Glomerular visceral epithelial cell (primary cell): ENCODE data around the gene FAM193B.

Experiments used
- DNase-seq: peaks from one replicate; pipeline ENCODE4 v3.0.0-alpha.2; 2016; ENCODE audit errors: extremely low spot score

Gene FAM193B

DNA sequence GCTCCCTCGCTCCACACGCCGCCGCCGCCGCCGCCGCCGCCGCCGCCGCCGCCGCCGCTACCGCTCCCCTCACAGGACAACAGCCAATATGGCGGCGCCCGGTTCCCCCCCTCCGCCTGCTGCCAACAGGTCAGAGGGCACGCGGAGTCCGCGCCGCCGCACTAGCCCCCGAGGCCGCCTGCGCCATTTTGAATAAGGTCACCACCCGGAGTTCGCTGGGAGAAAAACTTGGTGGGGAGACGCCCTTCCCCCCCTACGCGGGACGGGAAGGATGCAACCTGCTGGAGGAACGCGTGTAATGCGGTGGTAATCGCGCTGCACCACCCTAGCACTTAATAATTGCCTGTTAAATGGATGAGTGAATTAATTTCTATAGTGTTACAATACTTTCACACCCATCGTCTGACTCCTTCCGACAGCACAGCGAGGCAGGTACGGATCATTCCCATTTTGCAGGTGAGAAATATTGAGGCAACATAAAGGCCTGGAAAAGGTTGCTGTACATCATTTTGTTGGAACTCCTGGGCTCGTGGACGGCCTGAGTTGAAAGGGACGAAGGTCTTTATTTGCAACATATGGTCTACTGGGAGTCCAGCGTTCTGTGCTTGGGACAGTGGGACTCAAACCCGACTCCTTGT is at the start of gene FAM193B:
FAM193B (minus strand) TSS at position 90 of the 638 bp plus-strand sequence. CDS start 105 bp downstream, outside the sequence.
- peak; percentile 94 for DNase-seq

DNA sequence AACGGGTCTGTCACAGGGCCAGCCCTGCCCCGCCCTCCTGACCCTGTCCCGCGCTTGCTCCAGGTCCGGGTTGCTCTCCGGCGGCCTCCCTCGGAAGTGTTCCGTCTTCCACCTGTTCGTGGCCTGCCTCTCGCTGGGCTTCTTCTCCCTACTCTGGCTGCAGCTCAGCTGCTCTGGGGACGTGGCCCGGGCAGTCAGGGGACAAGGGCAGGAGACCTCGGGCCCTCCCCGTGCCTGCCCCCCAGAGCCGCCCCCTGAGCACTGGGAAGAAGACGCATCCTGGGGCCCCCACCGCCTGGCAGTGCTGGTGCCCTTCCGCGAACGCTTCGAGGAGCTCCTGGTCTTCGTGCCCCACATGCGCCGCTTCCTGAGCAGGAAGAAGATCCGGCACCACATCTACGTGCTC is 49.8 kb upstream of the FAM193B start:
- DNase-seq, result no peak

DNA sequence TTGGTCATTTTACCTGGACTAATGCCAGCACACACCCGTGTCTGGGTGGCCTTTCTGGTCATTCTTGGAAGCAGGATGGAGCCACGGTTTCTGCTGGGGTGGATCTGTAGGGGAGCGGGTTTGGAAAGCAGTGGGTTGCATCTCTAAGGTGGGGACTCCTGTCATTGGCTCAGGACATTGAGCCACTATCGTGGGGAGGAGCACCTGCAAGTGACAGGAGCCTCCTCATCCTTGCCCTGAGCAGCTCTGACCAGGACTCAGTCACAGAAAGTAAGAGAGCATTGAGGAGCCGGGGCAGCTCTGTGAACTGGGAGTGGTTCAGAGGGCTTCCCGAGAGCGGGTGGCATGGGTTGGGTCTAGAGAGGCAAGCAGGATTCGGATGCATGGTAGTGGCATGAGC is 49.3 kb upstream of the FAM193B start:
- DNase-seq, result no peak

DNA sequence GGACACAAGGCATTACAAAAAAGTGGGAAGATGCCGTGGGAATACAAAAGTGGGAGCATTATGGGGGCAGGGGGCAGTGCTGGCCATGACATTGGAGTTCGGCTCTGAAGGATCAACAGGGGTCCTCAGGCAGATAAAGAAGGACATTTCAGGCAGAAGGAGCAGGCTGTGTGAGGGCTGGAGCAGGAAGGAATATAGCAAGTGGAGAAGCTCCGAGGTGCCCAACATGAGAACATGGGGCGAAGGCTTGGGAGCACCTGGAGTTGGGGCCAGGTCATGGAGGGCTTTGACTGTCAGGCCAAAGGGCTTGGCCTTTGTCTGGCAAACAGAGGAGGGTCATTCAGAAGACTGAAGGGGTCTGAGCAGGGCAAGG is 48.1 kb upstream of the FAM193B start:
- DNase-seq, result no peak

DNA sequence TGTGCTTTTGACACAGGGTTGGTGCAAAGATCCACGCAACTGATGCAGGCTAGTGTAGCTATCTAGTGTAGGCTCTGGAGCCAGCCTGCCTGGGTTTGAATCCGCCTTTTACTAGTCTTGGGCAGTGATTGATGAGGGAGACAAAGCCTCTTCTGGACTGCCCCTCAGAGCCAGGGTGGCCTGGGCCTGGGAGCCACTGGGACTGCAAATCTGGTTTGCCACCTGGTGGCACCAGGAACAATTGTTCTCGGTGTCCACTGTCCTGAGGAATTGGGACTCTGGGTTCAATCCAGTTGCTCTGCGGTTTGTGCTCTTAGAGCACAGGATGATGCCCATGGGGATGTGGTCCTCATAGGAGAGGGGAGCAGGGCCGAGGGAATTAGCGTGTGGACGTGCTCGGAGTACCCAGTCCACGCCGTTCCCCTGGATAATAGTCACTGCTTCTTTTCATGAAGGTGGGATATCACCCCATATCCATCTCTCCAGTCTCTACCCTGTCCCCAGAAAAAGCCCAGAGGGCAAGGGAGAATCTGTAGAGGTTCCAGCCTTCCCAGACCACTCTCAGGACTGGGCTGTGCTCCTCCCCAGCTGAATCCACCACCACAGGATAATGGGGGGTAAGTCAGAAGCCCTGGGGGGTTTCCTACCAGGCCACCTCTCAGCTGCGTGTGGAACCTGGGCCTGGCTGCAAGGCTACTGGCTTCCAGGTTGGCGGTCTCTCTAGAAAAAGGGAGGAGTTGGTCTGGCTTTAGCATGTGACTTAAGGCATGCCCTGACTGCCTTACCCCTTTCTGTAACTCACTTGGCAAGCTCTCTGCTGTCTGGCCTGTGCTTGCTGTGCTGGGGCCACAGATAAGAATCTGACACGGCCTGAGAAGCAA is 47.5 kb upstream of the FAM193B start:
- DNase-seq, result no peak

DNA sequence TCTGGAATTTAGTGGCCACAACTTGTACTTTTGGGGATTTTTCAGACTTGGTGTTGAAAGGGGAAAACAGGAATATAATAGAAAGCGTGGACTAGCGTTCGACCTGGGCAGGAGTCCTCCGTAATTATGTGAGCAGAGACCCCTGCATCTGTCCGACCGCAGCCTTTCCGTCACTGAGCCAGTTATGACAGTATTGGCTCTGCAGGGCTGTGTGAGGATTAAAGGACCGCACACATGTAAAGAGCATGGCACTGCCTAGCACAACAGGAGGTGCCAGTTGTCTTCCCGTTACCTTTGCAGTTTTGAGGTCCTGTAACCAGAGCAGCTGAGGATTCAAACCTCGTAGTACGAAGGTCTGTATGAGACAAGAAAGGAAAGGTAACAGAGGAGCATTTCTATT is 46.8 kb upstream of the FAM193B start:
- no peak for DNase-seq

DNA sequence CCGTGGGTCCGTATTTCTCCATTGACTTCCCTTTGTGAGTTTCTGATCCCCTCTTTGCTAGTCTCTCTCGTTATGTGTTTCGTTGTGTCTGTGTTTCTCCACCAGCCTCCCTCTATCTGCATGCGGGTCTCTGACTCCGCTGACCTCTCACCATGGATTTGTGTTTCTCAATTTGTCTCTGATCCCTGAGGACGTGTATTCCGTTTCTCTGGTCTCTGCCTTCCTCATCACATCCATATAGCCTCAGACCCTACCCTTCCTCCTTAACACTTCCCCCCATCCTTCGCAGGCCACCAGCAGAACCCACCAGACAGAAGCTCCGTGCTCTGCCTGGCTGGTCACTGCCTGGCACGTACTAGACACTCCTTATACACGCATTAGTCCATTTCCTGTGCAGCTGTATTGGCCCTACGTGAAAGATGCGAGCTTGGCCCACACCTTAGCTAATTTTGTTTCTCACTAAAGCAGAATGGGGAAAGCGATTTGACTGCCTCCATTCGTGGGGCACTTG is 46.2 kb upstream of the FAM193B start:
- peak; percentile 36 for DNase-seq

DNA sequence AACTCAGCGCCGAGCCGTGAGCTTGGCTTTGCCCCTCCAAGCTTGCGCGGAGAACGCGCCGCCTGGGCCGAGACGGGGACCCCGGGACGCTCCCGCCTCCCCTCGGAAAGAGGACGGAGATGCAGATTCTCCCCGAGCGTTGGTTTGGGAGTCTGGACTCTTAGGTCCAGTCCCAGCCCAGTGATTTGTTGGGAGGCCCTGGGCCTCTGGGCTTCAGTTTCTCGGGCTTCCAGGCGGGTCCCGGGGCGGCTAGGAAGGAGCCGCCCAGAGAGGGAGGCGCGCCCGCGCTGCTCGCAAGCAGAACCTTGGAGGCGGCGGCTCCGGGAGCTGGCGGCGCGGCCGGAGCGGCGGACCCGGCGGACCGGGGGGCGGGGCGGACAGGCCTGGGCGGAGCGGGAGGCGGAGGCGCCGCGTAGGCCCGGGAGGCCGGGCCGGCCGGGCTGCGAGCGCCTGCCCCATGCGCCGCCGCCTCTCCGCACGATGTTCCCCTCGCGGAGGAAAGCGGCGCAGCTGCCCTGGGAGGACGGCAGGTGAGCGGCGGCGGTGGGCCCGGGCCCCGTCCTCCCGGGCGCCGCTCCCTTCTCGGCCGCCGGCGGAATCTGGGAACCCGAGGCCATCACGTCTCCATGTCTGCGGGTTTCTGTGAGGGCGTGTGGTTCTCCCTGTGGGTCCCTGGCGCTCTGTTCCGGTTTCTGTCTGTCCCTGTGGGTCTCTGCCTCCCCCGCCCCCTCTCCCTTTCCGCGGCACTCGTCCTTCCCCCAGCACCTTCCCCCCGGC is 45.6 kb upstream of the FAM193B start, which contains the start of gene B4GALT7:
B4GALT7 (plus strand) TSS at position 402 of the 777 bp plus-strand sequence; CDS start at position 481, 79 bp downstream.
- DNase-seq, result peak; percentile 89

DNA sequence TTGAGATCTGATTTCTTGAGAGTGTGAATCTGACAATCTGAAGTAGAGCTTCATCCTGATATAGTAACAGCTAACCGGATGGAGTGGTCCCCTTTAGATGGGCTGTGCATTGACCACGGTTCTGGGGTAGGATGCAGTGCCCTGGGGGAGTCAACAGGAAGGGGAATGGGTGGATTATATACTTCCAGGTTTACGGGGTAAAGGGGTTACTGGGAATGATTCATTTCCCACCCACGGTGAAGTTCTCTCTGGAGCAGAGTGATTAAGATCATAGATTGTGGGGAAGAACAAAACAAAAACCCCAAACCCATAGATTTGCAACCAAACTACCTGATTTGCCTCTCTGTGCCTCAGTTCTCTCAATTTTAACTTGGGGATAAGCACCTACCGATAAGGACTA is 44.1 kb upstream of the FAM193B start:
- no peak for DNase-seq

DNA sequence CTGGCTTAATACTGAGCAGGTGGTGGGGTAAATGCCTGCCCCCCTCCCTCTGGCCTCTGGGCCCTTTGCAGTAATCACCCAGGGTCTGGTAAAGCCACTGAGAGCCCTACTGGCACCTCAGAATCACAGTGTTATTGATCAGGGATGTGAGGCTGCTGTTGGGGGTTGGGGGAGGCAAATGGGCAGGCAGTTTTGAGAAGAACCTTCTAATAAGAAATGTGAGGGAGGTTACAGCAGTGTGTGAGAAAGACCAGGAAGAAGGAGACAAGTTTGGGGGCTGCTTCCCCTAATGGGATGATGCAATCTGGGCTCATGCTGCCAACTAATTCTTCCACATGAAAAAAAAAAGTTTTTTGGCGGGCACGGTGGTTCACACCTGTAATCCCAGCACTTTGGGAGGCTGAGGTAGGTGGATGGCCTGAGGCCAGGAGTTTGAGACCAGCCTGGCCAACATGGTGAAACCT is 42.4 kb upstream of the FAM193B start:
- DNase-seq, result no peak

DNA sequence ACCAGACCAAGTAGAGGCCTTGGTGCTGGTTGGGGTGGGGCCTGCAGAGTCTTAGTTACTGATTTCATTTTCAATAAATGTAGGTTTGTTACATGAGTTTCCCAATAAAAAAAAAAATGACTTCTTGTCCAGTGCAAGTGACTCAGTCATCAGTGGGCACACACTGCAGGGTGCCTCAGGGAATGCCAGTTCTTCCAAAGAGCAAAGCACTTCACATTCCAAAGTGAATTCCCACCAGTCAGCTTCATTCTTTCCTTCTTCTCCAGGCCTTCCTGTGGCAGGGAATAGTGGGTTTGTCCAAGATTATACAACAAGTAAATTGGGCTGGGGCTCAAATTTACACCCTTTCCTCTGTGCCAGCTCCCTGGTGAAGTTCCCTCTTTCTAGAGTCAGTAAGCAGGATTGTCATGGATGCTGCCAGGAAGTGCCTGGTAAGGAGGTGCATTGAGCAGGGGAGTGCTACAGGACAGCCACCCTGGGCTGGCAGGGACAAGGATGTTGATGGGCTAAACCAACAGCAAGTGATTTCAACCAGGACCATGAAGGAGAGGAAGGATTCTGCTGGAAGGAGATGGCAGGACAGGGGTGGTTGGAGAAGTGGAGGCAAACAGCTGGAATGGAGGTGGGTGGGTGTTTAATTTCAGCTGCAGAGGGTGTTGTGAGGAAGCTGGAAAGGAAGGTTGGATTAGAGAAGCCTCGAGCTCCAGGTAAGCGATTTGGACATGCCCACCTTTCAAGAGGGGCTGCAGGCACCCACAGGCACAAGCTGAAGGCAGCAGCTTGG is 41.8 kb upstream of the FAM193B start:
- no peak for DNase-seq

DNA sequence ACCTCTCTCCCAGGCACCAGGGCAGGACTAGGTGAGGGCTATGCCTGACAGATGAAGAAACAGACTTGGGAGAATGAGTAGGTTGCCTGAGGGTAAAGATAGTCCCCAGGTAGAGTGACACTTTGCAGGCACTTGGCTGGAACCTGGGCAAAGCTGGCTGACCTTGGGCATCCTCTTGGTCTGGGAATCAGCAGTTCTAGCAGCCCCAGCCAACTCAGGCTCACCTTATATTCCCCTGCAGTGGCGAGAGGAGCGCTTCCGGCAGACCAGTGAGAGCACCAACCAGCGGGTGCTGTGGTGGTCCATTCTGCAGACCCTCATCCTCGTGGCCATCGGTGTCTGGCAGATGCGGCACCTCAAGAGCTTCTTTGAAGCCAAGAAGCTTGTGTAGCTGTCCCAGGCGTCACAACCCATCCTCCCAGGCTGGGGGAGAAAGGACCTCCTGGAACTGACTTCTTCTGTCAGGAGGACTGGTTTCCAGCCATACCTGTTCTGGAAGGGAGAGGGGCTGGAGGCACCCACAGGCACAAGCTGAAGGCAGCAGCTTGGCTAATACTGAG is 40.7 kb upstream of the FAM193B start:
- no peak for DNase-seq

DNA sequence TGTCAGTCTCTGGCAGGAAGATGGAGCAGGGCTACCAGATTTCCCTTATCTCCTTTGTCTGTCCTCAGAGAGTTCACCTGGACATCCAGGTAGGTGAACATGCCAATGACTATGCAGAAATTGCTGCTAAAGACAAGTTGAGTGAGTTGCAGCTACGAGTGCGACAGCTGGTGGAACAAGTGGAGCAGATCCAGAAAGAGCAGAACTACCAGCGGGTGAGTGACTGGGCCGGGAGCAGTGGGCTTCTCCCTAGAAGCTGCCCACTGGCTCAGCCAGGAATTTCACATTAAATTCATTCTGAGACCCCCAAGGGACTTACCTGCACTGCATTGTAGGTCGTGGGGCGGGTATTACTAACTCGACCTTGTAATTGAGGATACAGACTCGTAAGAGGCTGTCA is 39.7 kb upstream of the FAM193B start:
- DNase-seq, result no peak

DNA sequence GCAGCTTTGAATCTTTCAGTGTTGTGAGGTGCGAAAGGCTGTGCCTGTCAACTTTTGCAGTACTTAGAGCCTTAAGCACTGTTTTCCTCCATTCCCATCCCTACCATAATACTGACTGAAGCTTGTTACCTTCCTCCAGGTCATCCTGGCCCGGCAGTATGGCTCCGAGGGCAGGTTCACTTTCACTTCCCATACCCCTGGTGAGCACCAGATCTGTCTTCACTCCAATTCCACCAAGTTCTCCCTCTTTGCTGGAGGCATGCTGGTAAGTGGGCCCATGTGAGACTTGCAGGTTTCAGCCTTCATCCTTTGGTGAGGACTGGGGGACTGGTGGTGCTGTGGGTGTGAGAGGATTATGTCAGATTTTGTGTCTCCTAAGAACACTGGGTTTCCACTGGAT is 39.1 kb upstream of the FAM193B start:
- DNase-seq, result no peak

DNA sequence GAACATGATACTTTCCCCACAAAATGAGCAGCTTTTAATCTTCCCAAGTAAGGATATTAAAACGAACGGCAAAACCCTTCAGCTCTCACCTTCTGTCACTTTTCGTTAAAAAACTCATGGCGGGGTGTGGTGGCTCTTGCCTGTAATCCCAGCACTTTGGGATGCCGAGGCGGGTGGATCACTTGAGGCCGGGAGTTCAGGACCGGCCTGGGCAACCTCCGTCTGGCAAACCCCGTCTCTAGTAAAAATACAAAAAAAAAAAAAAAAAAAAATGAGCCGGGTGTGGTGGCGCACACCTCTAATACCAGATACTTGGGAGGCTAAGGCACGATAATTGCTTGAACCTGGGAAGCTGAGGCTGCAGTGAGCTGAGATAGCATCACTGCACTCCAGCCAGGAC is 38.5 kb upstream of the FAM193B start:
- no peak for DNase-seq

DNA sequence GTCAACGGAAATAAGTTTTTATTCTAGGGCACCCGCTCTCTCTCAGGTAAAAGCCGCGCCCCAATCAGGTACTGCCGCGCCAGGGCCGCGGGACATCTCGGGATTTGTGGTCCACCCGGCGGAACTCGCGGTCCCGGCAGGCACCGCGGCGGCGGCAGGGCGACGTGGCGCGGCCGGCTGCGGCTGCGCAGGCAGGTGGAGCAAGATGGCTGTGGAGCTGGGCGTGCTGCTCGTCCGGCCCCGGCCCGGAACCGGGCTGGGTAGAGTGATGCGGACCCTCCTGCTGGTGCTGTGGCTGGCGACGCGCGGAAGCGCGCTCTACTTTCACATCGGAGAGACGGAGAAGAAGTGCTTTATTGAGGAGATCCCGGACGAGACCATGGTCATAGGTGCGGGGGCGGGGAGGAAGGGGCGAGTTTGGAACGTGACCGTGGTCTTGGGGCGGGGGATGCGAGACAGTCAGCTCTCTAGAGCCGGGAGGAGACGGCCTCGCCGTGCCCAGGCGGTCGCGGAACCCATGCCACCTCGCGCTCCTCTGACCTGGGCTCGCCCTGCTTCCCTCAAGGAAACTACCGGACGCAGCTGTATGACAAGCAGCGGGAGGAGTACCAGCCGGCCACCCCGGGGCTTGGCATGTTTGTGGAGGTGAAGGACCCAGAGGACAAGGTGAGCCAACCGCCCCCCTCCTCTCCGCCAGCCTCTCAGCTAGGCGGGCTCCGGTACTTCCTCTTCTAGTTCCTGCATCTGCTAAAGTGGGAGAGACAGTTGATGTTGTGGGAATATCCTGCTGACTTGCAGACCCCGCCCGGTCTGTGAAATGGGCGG is 37.9 kb upstream of the FAM193B start, which contains the start of gene TMED9:
TMED9 (plus strand) TSS at position 194 of the 825 bp plus-strand sequence; CDS start at position 206, 12 bp downstream.
- DNase-seq, result peak; percentile 88

DNA sequence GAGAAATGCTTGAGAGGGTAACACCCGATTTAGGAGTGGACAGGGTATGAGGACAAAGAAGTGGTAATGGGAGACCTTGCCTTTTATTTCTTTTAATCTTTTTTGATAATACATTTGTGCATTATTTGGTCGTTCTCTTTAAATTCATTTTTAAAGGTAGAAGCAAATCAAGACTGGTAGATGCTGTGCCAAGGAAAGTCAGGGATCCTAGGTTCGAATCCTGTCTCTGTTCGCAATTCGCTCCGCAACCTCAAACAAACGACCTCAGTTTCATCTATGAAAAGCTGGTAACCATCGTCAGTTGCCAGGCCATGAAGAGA is 37.3 kb upstream of the FAM193B start:
- DNase-seq, result no peak

DNA sequence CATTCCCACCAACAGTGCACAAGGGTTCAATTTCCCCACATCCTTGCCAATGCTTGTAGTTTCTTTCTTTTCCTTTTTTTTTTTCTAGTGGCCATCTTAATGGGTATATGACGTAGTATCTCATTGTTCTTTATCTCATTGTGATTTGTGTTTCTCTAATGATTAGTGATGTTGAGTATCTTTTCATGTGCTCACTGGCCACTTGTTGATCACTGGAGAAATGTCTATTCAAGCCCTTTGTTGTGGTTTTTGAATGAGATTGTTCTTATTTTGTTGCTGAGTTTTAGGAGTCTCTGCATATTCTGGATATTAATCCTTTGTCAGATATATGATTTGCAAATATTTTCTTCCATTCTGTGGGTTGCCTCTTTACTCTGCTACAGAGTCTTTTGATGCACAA is 36.0 kb upstream of the FAM193B start:
- DNase-seq, result no peak

DNA sequence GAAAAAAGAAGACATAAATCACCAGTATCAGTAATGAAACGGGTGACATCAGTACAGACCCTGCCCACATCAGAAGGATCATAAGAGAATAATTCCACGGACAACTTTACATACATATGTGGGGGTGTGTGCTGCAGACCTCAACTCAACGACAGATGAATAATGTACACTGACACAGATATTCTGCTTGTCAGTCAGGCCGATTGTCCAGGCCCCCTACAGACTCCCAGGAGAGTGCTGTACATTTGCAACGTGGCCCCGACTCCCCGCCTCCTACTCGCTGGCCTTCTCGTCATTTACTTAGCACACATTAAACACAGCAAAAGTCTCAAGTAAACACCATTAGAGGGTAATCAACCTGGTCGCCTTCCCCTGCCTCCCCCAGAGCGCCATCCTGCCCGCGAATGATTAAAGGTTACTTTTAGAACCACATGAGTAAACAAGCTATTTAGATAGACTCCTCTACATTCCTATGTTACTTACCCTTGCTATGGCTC is 34.1 kb upstream of the FAM193B start:
- DNase-seq, result no peak

DNA sequence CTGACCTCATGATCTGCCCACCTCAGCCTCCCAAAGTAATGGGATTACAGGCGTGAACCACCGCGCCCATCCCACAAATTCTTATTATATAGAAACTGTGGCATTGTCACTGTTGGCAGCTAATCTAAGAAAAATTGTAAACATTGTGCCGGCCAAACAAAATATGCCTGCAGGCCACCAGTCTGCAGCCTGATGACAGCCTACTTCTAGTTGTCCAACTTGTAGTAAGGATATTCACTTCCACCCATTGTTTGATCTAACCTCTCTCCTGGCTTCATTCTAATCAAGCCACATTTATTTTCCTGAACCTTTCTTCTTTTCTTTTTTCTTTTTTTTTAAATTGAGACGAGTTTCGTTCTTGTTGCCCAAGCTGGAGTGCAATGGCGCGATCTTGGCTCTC is 24.0 kb upstream of the FAM193B start:
- DNase-seq, result no peak
